Endodermal cell (in vitro differentiated cells): ENCODE results near the gene SPAG4. TPM values are rescaled to one million over a fixed set of nuclear protein-coding genes. Genes with fewer than 3 reads are reported as not detected.

Experiments used
- DNase-seq: peaks from one replicate; pipeline ENCODE4 v3.0.0-alpha.2; 2017
- H3K27ac ChIP-seq: 2 replicates; pipeline ENCODE4 v1.5.1; 2013; ENCODE audit warnings: mild to moderate bottlenecking, low read depth, low read length, moderate library complexity
- H3K27me3 ChIP-seq: 2 replicates; pipeline ENCODE4 v1.6.1; 2013; ENCODE audit warnings: mild to moderate bottlenecking, low read length, moderate library complexity; ENCODE audit not compliant: insufficient read depth, control insufficient read depth, poor library complexity, severe bottlenecking
- H3K36me3 ChIP-seq: 2 replicates; pipeline ENCODE4 v1.7.0; 2013; ENCODE audit warnings: mild to moderate bottlenecking, low read length, moderate library complexity; ENCODE audit not compliant: control insufficient read depth, insufficient read depth
- H3K4me1 ChIP-seq: one replicate; pipeline ENCODE4 v1.7.0; 2013; ENCODE audit warnings: low read length; ENCODE audit not compliant: control insufficient read depth, insufficient read depth
- H3K4me3 ChIP-seq: 2 replicates; pipeline ENCODE4 v1.5.1; 2013; ENCODE audit warnings: mild to moderate bottlenecking, low read length, moderate library complexity
- H3K9ac ChIP-seq: 2 replicates; pipeline ENCODE4 v1.6.1; 2013; ENCODE audit warnings: mild to moderate bottlenecking, low read length, moderate library complexity; ENCODE audit not compliant: poor library complexity, severe bottlenecking; ENCODE audit errors: extremely low read depth
- H3K9me3 ChIP-seq: 2 replicates; pipeline ENCODE4 v1.6.1; 2013; ENCODE audit warnings: mild to moderate bottlenecking, low read length, moderate library complexity; ENCODE audit not compliant: control insufficient read depth
- H3K27ac Mint-ChIP-seq: 2 replicates; pipeline ENCODE4 v1.8.0; 2020; ENCODE audit warnings: mixed read lengths
- H3K27me3 Mint-ChIP-seq: 2 replicates; pipeline ENCODE4 v1.8.0; 2021; ENCODE audit warnings: mild to moderate bottlenecking, mixed read lengths; ENCODE audit not compliant: insufficient read depth
- H3K36me3 Mint-ChIP-seq: 2 replicates; pipeline ENCODE4 v1.8.0; 2020; ENCODE audit warnings: low read depth, mixed read lengths
- H3K4me1 Mint-ChIP-seq: 2 replicates; pipeline ENCODE4 v1.8.0; 2020; ENCODE audit warnings: mixed read lengths
- H3K4me3 Mint-ChIP-seq: 2 replicates; pipeline ENCODE4 v1.8.0; 2020; ENCODE audit warnings: mild to moderate bottlenecking, moderate library complexity, mixed read lengths
- H3K9me3 Mint-ChIP-seq: 2 replicates; pipeline ENCODE4 v1.8.0; 2020; ENCODE audit warnings: mild to moderate bottlenecking, mixed read lengths
- CTCF ChIP-seq: fragments of 200-600 bp; sonication (generic); conservative IDR thresholded peaks from 2 replicates; pipeline ENCODE4 v1.5.0; 2021; ENCODE audit warnings: antibody characterized with exemption, mild to moderate bottlenecking
- WGBS, 2 experiments: methylation state at CpG; one replicate each; pipeline versions ENCODE4 v1.1.5 to v1.1.7; 2013; ENCODE audit warnings: missing lambda C conversion rate in 2 of 2, mixed read lengths in 1 of 2; ENCODE audit not compliant: insufficient coverage in 1 of 2, insufficient read length in 1 of 2; 5-methylcytosine and 5-hydroxymethylcytosine counted together
- total RNA-seq, 2 donors: library from RNA; stranded (reverse); fragmentation: NEBNext Ultra II Directional in 1 of 2; extraction: Animal tissue kit (Norgen Biotek cat#: 25700) in 1 of 2; gene quantifications; 2 replicates in 1 of 2; 3 replicates in 1 of 2; pipeline ENCODE4 v1.2.1, GENCODE V29; 2021

Gene SPAG4
- total RNA-seq, 2 donors from 2014 or later: 1.7 to 3.5 TPM

GRCh38 chr20:35598476-35598875, 17.2 kb upstream of the SPAG4 start:
- TF ChIP-seq CTCF: no peak
- 86 to 90% methylated on average over 7 of the region's 7 CpGs for WGBS, 2 experiments

GRCh38 chr20:35598899-35599775, 16.5 kb upstream of the SPAG4 start:
- Mint-ChIP-seq H3K9me3 (no peaks in the 10 kb centered on the region), H3K4me1 (peaks cover 5% of the 10 kb centered on the region), H3K36me3 (no peaks in the 10 kb centered on the region), H3K4me3 (no peak overlapping the region), H3K27me3 (peaks cover 75% of the 10 kb centered on the region), H3K27ac (no peak overlapping the region)
- Histone ChIP-seq H3K9me3 (no peaks in the 10 kb centered on the region), H3K27me3 (peaks cover 56% of the 10 kb centered on the region), H3K4me3 (no peak overlapping the region), H3K36me3 (no peaks in the 10 kb centered on the region), H3K9ac (no peak overlapping the region), H3K4me1 (no peaks in the 10 kb centered on the region), H3K27ac (no peak overlapping the region)
- 88 to 90% methylated on average over 16 to 22 of the region's 22 CpGs for WGBS, 2 experiments
- no peak for DNase-seq
- no peak for TF ChIP-seq CTCF

More at GRCh38 chr20:35598476-35598875, 17.2 kb upstream of the SPAG4 start:
- no peaks in the 10 kb centered on the region for H3K9me3 Mint-ChIP-seq
- H3K36me3 ChIP-seq: no peaks in the 10 kb centered on the region
- H3K27me3 Mint-ChIP-seq: peaks cover 68% of the 10 kb centered on the region
- no peak overlapping the region for H3K4me3 Mint-ChIP-seq
- no peaks in the 10 kb centered on the region for H3K36me3 Mint-ChIP-seq
- H3K9me3 ChIP-seq: no peaks in the 10 kb centered on the region
- H3K9ac ChIP-seq: no peak overlapping the region
- H3K4me1 ChIP-seq: no peaks in the 10 kb centered on the region
- H3K27me3 ChIP-seq: peaks cover 50% of the 10 kb centered on the region
- H3K4me1 Mint-ChIP-seq: peaks cover 5% of the 10 kb centered on the region
- no peak overlapping the region for H3K27ac ChIP-seq
- no peak for DNase-seq
- no peak overlapping the region for H3K27ac Mint-ChIP-seq
- H3K4me3 ChIP-seq: no peak overlapping the region

- Mint-ChIP-seq H3K4me3 (no peak overlapping the region), H3K27me3 (peaks cover 77% of the 10 kb centered on the region), H3K36me3 (no peaks in the 10 kb centered on the region)
Observed at GRCh38 chr20:35599776-35600120, 15.9 kb upstream of the SPAG4 start.

More at GRCh38 chr20:35599776-35600120, 15.9 kb upstream of the SPAG4 start:
- no peak overlapping the region for H3K9ac ChIP-seq
- H3K9me3 ChIP-seq: no peaks in the 10 kb centered on the region
- H3K9me3 Mint-ChIP-seq: no peaks in the 10 kb centered on the region
- no peaks in the 10 kb centered on the region for H3K36me3 ChIP-seq
- no peak overlapping the region for H3K27ac ChIP-seq
- H3K4me3 ChIP-seq: no peak overlapping the region
- H3K4me1 ChIP-seq: no peaks in the 10 kb centered on the region
- H3K27me3 ChIP-seq: peaks cover 58% of the 10 kb centered on the region
- no peak overlapping the region for H3K27ac Mint-ChIP-seq
- TF ChIP-seq CTCF: no peak
- H3K4me1 Mint-ChIP-seq: peaks cover 6% of the 10 kb centered on the region
- 93 to 100% methylated on average over 4 to 9 of the region's 9 CpGs for WGBS, 2 experiments
- DNase-seq: no peak
